NCI-H1417 (cell line): ENCODE measurements around the gene SOCS7.
"Not testable (repeated sequence)": the region's sequence is repeated elsewhere in the genome, so short reads cannot be mapped to it uniquely, and the experiment has no call there.

Source experiments
- DNase-seq, 3 experiments: peaks; one replicate each; lab custom pipeline; 2025; lab: John Stamatoyannopoulos, UW

Gene SOCS7

GRCh38 chr17:38421171-38421841 lies 69.7 kb downstream of the SOCS7 start:
- DNase-seq = peak in 1 of 3 experiments; percentile 17

DNA sequence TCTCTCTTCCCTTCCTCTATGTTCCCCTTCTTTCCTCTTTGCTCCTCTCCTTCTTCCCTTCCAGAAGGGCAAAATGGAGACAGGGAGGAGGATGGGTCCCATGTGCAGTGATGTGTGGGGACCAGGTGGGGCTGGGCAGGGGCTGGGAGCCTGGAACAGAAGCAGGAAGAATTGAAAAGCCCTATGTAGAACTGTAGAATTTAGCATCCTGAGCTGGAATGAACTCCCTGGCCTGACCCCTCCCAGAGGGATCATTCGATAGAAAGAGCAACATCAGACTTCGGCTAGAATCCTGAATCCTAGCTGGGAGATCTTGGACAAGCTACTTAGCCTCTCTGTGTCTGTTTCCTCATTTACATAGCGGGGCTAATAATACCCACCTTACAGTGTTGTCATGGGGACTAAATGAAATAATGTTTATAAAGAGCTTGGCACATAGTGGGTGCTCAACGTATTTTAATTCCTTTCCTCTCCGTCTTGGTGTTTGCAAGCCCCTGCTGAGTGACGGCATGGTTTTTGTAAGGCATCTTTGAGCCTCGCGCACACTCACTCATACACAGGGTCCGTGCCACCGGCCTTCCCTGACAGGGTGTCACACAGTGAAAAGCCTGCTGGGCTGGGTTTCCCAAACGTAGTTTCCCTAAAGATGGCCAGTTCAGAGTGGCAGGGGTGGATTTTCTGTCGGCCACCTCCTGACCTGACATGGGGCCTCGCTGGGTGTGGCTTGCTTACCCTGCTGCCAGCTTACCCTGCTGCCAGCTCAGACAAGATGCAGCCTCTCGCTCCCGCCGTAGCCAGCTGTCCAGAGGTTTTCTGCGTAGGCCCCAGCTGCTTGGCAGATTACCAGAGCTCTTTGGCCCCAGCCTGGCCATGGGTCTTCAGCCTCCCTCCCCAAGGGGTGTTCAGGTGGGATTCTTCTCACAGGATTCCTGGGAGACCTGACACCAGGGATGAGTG lies 70.5 kb downstream of the SOCS7 start:
- DNase-seq = peak in 2 of 3 experiments; percentile 20 to 50

GRCh38 chr17:38424297-38424972 lies 72.8 kb downstream of the SOCS7 start:
- DNase-seq = no peak

GRCh38 chr17:38425031-38425430 lies 73.4 kb downstream of the SOCS7 start:
- DNase-seq = no peak

DNA sequence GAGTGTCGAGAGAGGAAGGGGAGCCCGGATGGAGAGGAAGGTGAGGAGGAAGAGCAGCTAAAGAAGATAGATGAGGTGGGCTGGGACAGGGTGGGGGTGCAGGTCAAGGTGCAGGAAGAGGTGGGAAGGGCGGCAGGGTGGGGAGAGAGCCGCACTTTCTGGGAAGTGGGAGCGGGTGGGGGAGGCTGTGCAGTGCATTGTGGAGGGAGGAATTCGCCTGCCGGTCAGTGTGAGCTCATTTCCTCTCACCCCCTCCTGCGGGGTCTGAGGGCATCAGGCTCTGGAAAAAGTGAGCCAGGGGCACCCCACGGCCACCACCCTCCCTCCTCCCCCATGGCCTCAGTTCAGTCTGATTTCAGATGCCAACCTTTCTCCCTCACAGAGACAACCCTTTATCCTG lies 74.1 kb downstream of the SOCS7 start:
- DNase-seq = no peak

GRCh38 chr17:38426441-38426840 lies 74.8 kb downstream of the SOCS7 start:
- no peak for DNase-seq

- DNase-seq = no peak
These were observed 75.7 kb downstream of the SOCS7 start for GRCh38 chr17:38427160-38427949.

- peak in 2 of 3 experiments; percentile 42 to 47 for DNase-seq
These were observed 76.5 kb downstream of the SOCS7 start, which contains the start of gene ARHGAP23 for GRCh38 chr17:38428112-38428642. Gene ARHGAP23, plus strand, starts transcription at chr17:38428464. Its CDS starts 22 bp downstream, at chr17:38428486.

GRCh38 chr17:38428643-38429371 lies 77.2 kb downstream of the SOCS7 start:
- no peak for DNase-seq

DNA sequence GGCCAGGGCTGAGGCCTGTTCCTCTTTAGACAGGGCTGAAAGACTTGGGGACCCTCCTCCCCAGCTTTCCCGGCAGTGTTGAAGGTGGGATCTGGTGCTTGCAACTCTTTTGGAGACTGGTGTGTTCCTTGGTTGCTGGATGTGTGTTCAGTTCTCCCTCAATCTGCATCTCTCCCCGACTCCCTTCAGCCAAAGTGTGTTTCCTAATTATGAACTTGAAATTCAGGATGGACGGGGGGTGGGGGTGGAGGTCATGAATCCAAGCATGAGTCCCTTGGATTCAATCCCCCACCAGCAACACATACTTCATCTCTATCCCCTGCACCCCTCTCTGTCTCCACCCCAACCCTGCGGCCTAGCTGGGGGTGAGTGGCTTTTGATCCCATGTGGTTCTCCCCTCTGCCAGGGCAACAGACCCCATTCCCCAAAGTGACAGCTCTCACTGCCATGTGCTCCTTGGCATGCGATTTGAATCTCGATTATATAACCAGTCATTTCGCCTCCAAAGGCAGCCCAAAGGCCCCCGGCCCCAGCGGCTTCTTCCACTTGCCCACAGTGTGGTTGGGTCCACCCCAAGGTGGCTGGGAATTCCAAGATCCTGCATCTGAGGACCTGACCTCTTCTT lies 77.9 kb downstream of the SOCS7 start:
- no peak for DNase-seq

GRCh38 chr17:38430316-38430715 lies 78.7 kb downstream of the SOCS7 start:
- no peak for DNase-seq

DNA sequence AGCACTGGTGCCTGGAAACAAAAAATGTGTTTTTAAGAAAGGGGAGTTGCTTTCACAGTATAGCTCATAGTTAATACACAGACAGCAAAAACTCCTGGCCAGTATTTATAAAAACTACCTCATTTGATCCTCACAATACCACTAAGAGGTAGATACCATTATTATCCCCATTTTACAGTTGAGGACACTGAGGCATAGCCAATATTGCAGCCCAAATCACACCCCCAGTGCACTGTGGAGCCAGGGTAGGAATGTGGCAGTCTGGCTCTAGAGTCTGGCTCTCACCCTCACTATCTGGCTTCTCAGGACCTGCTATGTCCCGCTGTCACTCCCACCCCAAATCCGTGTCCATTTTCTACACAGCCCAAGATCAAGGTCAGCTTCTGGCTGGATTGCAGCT lies 79.2 kb downstream of the SOCS7 start:
- no peak for DNase-seq

GRCh38 chr17:38431346-38432145 lies 79.9 kb downstream of the SOCS7 start:
- DNase-seq = no peak

DNA sequence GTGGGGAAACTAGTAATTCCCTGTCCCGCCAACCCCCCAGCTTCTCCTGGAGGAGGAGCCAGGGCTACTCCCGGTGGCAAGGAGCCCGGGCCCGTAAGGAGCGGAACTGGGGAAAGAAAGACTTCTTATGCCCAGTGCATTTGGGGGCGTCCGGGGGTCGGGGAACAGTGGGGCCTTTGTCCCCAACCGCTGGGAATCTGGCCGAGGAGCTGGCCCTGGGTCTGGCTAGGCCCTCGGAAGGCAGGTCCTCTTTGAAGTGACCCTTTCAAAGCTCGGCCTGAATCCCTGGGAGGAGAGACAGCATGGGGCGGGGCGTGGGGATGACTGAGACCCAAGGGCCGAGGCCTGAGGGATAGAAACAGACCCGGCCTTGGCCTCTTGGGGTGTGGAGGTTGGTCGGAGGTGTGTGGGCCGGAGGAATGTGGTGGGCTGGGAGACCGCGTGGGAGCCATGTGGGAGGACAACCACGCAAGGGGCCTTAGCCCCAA lies 82.6 kb downstream of the SOCS7 start:
- no peak for DNase-seq

- DNase-seq = no peak
These were observed 84.2 kb downstream of the SOCS7 start for GRCh38 chr17:38435795-38436194.

GRCh38 chr17:38436386-38436785 lies 84.7 kb downstream of the SOCS7 start:
- no peak for DNase-seq

- not testable (repeated sequence) for DNase-seq
These were observed 85.7 kb downstream of the SOCS7 start for GRCh38 chr17:38437313-38437712.

GRCh38 chr17:38439436-38439835 lies 87.8 kb downstream of the SOCS7 start:
- no peak for DNase-seq
